ENCODE measurements around the gene SCRN1.
A peak's percentile ranks its signal among the peaks of the same experiment; 100 is the strongest.
"Not testable (repeated sequence)": the region's sequence is repeated elsewhere in the genome, so short reads cannot be mapped to it uniquely, and the experiment has no call there.

Gene SCRN1

GRCh38 chr7:29968683-29969395 lies 20.8 kb downstream of the SCRN1 start:
- no peak for DNase-seq (ENCODE audit: low read depth)

DNA sequence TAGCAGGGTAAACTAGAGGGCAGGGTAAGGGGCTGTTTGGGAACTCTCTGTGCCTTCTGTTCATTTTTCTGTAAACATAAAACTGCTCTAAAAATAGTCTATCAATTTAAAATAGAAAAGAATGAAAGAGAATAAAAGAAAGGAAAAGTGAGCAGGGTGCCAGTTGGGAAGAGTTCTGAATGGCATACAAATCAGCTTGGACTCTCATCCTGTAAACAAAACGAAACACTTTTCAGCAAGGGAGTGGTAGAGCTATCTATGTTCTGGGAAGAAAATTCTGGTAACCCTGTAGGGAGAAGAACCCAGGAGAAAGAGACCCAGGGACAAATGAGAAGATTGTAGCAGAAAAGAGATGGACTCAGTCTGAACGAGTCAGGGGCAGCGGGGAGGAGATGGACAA lies 24.6 kb downstream of the SCRN1 start:
- DNase-seq (ENCODE audit: low read depth), result no peak

DNA sequence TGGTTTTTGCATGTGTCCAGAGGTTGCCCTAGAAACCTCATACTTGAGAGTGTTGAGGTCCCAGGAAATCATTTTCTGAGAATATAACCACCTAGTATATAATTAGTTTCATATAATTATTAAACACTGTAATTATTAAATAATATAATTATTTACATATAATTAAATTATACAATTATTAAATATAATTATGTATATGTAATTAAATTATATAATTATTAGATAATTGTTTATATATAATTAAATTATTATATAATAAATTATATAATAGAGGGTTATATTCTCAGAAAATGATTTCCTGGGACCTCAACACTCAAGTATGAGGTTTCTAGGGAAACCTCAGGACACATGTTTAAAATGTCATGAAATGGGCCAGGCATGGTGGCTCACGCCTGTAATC lies 27.6 kb downstream of the SCRN1 start:
- no peak for DNase-seq (ENCODE audit: low read depth)

DNA sequence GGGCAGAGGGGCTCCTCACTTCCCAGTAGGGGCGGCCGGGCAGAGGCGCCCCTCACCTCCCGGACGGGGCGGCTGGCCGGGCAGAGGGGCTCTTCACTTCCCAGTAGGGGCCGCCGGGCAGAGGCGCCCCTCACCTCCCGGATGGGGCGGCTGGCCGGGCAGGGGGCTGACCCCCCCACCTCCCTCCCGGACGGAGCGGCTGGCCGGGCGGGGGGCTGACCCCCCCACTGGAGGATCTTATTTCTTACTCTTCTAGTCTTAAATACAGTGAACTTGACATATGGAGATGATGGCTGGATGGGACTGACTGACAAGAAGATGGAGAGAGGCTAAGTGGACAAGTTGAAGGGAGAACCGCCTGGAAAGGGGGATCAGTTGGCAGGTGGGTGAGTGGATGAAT lies 28.0 kb downstream of the SCRN1 start:
- not testable (repeated sequence) for DNase-seq (ENCODE audit: low read depth)

- no peak for DNase-seq (ENCODE audit: low read depth)
These were observed 30.8 kb downstream of the SCRN1 start for GRCh38 chr7:29958667-29959358.

DNA sequence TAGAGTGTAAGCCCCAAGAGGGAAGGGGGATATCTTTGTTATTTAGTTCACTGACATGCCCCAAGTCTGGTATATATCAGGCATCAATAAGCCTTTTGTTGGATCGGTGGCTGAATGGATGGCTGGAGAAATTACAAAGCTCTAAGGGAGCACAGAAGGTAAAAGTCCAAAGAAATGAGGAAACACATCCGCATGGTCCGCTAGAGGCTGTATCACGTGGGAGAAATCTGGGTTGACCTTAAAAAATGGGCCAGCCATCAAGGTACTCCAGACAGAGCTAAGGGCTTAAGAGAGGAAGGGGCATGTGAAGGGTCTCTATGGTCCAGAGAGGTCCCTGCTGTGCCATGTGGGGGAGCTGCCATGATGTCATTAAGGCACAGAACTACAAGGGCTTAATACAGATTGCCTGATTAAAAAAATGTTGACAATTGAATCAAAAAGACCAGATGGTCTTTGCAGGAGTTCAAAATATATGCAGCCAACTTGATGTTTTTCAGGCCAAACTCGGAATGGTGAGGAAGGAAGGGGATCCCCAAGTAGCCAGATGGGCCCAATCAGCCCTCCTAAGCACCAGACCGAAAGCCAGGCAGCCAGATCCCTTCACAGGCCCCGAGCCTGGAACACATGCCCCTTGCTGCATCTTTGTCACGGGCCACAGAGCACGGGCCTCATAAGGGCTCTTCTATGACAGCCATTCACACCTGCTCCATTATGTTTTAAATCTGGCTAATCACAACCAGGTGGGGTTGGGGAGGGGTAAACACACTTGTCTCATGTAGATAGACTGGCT lies 31.9 kb downstream of the SCRN1 start:
- no peak for DNase-seq (ENCODE audit: low read depth)

DNA sequence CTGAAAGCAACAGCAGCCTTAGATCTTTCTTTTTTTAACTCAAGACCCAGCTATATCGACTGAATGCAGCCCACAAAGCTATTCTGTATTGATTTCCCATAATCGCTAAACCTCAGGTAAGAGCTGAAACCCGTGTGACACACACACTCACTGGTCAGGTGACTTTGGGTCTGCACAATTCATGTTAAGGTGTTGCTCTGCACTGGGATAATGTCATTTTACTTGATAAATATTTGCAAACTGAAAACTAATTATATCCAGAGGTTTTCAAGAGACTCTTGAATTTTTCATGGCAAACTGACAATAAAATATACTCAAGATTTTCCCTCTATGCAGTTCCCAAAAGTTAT lies 33.1 kb downstream of the SCRN1 start:
- no peak for DNase-seq (ENCODE audit: low read depth)

GRCh38 chr7:29955799-29956486 lies 33.7 kb downstream of the SCRN1 start:
- no peak for DNase-seq (ENCODE audit: low read depth)

DNA sequence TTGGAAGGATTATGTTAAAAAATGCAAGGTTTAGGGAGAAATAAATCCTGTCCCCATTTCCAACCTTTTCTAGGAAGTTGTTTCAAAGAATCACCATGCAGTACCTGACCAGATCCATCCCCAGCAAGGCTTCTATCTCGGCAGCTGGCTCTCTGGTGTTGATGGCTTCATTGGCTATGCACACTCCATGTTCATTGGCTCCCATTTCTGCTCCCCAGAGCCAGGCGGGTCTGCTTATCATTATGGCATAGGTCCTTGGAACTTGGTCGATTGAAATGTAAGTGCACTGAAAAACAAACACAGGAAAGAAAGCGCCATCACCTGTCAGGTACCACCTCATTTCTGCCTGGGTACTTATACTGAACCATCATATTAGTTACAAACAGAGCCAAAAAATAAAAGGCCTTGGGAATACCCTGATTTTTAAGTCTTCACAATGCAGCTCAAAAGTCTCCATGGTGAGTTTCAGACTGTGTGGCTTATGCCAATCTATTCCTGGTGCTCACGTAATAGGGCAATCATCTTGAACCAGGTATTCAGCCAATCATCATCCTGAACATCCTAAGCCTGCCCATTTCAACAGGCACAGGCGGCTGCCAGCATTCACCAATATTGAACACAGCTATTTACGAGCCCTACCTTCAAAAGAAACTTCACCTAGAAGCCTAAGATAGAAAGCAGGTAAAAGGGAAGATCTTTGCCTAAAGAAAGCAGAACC lies 34.4 kb downstream of the SCRN1 start:
- DNase-seq (ENCODE audit: low read depth), result no peak

GRCh38 chr7:29953726-29954347 lies 35.8 kb downstream of the SCRN1 start:
- peak; percentile 16 for DNase-seq (ENCODE audit: low read depth)

- DNase-seq (ENCODE audit: low read depth), result no peak
These were observed 38.4 kb downstream of the SCRN1 start for GRCh38 chr7:29951206-29951605.

GRCh38 chr7:29950480-29950879 lies 39.1 kb downstream of the SCRN1 start:
- DNase-seq (ENCODE audit: low read depth), result no peak

- no peak for DNase-seq (ENCODE audit: low read depth)
These were observed 41.0 kb downstream of the SCRN1 start for GRCh38 chr7:29948587-29948986.

DNA sequence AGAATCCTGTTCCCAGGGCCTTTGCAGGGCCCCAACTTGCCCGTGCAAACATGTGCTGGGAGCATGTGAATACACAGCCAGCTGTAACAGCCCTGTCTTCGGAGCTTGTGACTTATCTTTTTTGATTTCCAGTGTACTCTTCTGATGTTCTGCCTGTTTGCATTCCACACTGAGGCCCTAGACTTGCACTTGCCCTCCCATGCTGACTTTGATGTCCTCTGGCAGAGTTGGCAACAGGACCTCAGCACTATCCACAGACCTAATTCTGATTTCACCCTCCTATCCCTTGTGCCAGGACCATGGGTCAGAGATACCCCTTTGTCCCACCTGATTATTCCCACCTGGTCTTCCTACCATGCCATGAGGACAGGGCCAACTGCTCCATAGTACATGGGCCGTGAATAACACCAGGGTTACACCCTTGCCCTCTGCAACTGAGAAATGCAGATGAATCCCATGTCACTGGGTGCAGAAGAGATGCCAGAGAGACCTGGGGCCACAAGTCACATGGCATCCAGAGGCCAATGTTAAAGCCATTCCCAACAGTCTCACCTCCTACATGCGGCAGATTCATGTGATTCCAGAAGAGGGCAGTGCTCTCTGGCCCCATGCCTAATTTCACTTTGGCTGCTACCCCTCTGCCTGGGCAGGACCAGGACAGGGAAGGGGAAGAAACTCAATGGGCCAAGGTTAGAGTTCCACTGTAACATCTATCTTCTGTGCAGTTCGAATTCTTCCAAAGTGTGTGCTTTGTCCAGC lies 43.0 kb downstream of the SCRN1 start:
- no peak for DNase-seq (ENCODE audit: low read depth)

- DNase-seq (ENCODE audit: low read depth), result no peak
These were observed 44.3 kb downstream of the SCRN1 start for GRCh38 chr7:29945259-29945809.

DNA sequence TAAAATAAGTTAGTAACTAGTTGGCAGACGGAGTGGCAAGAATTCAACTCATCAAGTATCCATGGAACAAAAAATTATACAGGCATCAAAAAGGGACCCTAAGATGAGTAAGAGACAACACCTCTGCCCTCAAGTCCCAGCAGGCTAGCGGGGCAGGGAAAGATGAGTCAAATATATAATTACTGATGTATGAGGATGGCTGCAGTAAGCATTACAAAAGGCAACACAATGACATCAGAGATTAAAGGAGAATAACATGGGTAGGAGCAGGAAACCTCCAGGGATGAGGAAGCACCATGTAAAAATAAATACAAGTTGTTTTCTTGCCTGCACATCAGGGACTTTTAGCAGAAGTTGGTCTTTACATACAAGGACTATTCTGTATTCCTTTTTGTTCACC lies 49.4 kb downstream of the SCRN1 start:
- DNase-seq (ENCODE audit: low read depth), result no peak

DNA sequence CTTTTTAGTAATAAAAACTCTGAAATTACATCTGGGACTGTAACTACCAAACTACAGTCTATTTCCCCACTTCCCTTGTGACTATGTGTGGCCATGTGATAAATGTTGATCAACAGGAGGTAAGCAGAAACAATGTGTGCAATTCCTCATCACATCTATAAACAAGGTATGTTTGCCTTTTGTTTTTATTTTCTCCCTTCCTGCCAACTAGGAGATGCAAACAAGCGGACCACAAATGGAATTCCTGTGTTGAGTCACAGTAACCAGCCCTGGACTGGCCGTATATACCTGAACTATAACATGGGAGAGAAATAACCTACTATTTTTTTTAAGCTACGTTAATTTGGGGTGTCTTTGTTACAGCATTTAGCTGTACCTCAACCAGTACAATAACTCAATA lies 52.5 kb downstream of the SCRN1 start:
- no peak for DNase-seq (ENCODE audit: low read depth)

GRCh38 chr7:29935111-29935510 lies 54.5 kb downstream of the SCRN1 start:
- DNase-seq (ENCODE audit: low read depth), result no peak

DNA sequence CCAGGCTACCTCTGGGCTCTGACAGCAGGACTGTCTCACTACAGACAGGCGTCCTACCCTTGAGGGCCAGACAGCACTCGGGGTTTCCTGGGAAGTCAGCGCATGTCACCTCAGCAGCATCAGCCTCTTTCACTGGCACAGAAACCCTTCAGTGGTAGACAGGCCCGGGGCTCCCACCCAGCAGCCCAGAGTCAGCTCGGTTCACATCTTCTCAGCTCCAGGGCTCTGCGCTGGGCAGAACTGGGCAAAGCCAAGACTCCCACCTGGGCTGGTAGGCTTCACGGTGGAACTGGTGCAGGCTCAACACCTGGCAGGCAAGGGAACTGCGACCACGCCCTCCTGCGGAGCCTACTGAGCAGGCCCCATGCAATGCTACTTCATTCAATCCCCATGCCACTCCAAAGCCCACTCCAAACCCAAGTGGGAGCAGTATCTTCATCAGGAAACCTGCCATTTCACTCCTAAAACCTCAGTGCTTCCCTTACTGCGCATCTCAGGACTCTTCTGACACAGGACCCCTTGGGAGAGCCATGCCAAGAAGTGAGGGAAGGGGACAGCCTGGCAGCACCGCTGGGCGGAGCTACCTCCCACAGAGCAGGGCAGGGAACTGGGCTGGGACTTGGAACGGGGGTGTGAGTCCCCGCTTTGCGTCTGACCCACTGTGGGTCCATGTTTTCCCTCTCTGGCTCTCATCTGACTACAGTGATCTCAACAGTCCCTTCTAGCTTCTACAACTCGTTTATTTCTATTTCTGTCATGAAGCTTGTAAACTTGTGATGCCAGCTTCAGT lies 60.4 kb downstream of the SCRN1 start:
- DNase-seq (ENCODE audit: low read depth), result no peak

- DNase-seq (ENCODE audit: low read depth), result no peak
These were observed 62.9 kb downstream of the SCRN1 start for GRCh38 chr7:29926741-29927140.
